ENCODE data around the gene TMEM151A. TPM values are rescaled to one million over a fixed set of nuclear protein-coding genes. Genes with fewer than 3 reads are reported as not detected.
A peak's percentile ranks its signal among the peaks of the same experiment; 100 is the strongest.

The TMEM151A gene
- total and polyA plus RNA-seq, 4 donors, result 0.05 to 0.13 TPM; not detected in 2

GRCh38 chr11:66286699-66287098 is 5.0 kb upstream of the TMEM151A start:
- DNase-seq (ENCODE audit: low spot score), result no peak
- 91% methylated on average over 5 of the region's 5 CpGs for WGBS
- peaks cover 13 to 50% (median 39%) of the 10 kb centered on the region in 4 donors for H3K4me1 ChIP-seq (ENCODE audit: control insufficient read depth in 4 of 4, insufficient read depth in 4 of 4, low read length in 3 of 4)

DNA sequence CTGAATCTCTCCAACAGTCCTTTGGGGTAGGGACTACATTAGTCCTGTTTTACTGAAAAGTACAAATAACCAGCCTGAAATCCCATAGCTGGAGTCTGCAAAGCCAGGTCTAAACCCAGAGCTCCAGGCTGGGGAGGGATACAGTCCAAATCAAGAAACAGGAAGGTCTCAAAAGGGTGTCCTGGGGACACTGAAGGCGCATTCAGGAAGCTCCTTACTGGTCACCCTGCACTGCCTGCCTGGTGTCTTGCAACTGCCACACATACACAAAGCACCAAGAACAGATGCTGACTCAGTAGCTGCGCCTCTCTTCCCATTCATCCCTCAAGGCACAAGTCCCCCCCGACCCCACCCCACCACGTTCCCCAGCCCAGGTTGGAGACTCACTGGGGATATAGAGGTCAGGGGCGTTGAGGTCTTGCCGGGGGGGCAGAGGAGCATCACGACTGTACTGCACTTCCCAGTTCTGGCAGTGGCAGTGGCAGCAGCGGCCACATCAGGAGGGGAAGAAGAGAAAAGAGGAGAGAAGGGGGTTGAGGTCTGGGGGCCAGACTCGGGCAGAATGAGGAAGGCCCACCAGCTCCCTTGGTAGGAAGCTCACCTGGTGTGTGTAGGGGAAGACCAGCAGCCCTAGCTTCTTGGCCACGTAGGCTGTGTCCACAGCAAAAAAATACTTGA is 4.3 kb upstream of the TMEM151A start:
- peak overlapping the region in 1 of 2 donors; percentile 96 for H3K27ac ChIP-seq (ENCODE audit: low read depth in 1 of 2, low read length in 2 of 2)
- TF ChIP-seq, protein P1, sequence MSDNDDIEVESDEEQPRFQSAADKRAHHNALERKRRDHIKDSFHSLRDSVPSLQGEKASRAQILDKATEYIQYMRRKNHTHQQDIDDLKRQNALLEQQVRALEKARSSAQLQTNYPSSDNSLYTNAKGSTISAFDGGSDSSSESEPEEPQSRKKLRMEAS (IDR thresholded peaks at IDR 0.05), result no peak
- no peak for TF ChIP-seq TAF1 (conservative IDR thresholded peaks at IDR 0.05)
- peaks cover 19 to 50% (median 41%) of the 10 kb centered on the region in 4 donors for H3K4me1 ChIP-seq (ENCODE audit: control insufficient read depth in 4 of 4, insufficient read depth in 4 of 4, low read length in 3 of 4)
- H3K9me3 ChIP-seq (ENCODE audit: control insufficient read depth in 4 of 4, low read length in 3 of 4), result no peaks in the 10 kb centered on the region
- H3K9ac ChIP-seq (ENCODE audit: low read depth in 1 of 2, low read length in 2 of 2), result no peak overlapping the region
- peaks cover 0 to 5% (median 4%) of the 10 kb centered on the region in 4 donors for H3K36me3 ChIP-seq (ENCODE audit: control insufficient read depth in 4 of 4, insufficient read depth in 3 of 4, low read depth in 1 of 4, low read length in 3 of 4)
- peaks cover 0 to 2% (median 0%) of the 10 kb centered on the region in 4 donors for H3K27me3 ChIP-seq (ENCODE audit: control insufficient read depth in 4 of 4, insufficient read depth in 4 of 4, low read length in 3 of 4)
- WGBS, result 78% methylated on average over 10 of the region's 10 CpGs
- no peak for DNase-seq (ENCODE audit: low spot score)
- peak overlapping the region; percentile 26 to 79 (median 61) for H3K4me3 ChIP-seq (ENCODE audit: low read depth in 1 of 3, low read length in 3 of 3)

More at GRCh38 chr11:66286699-66287098, 5.0 kb upstream of the TMEM151A start:
- peaks cover 0 to 5% (median 4%) of the 10 kb centered on the region in 4 donors for H3K36me3 ChIP-seq (ENCODE audit: control insufficient read depth in 4 of 4, insufficient read depth in 3 of 4, low read depth in 1 of 4, low read length in 3 of 4)
- no peaks in the 10 kb centered on the region for H3K9me3 ChIP-seq (ENCODE audit: control insufficient read depth in 4 of 4, low read length in 3 of 4)
- TF ChIP-seq EGR1 (IDR thresholded peaks at IDR 0.05; ENCODE audit: low read depth in 2 of 2) (no peak), JUND (IDR thresholded peaks at IDR 0.05) (no peak), RAD21 (IDR thresholded peaks at IDR 0.05) (no peak), TAF1 (conservative IDR thresholded peaks at IDR 0.05) (no peak), FOXA2 (IDR thresholded peaks at IDR 0.05) (no peak), RXRA (IDR thresholded peaks at IDR 0.05) (no peak), CTCF (IDR thresholded peaks at IDR 0.05; ENCODE audit: low read depth, low read length, missing input control) (no peak), YY1 (IDR thresholded peaks at IDR 0.05) (no peak)
- no peaks in the 10 kb centered on the region for H3K27me3 ChIP-seq (ENCODE audit: control insufficient read depth in 4 of 4, insufficient read depth in 4 of 4, low read length in 3 of 4)
- no peak overlapping the region for H3K9ac ChIP-seq (ENCODE audit: low read depth in 1 of 2, low read length in 2 of 2)
- no peak overlapping the region for H3K4me3 ChIP-seq (ENCODE audit: low read depth in 1 of 3, low read length in 3 of 3)
- H3K27ac ChIP-seq (ENCODE audit: low read depth in 1 of 2, low read length in 2 of 2), result no peak overlapping the region

- 48% methylated on average over 20 of the region's 20 CpGs for WGBS
- peaks cover 0 to 5% (median 0%) of the 10 kb centered on the region in 4 donors for H3K27me3 ChIP-seq (ENCODE audit: control insufficient read depth in 4 of 4, insufficient read depth in 4 of 4, low read length in 3 of 4)
- peaks cover 19 to 49% (median 39%) of the 10 kb centered on the region in 4 donors for H3K4me1 ChIP-seq (ENCODE audit: control insufficient read depth in 4 of 4, insufficient read depth in 4 of 4, low read length in 3 of 4)
- TF ChIP-seq RXRA (IDR thresholded peaks at IDR 0.05) (peak in 1 of 2 donors; percentile 45), CTCF (IDR thresholded peaks at IDR 0.05; ENCODE audit: low read depth, low read length, missing input control) (no peak)
- H3K9ac ChIP-seq (ENCODE audit: low read depth in 1 of 2, low read length in 2 of 2), result peak overlapping the region; percentile 46 to 82
- DNase-seq (ENCODE audit: low spot score), result no peak
- peaks cover 0 to 5% (median 4%) of the 10 kb centered on the region in 4 donors for H3K36me3 ChIP-seq (ENCODE audit: control insufficient read depth in 4 of 4, insufficient read depth in 3 of 4, low read depth in 1 of 4, low read length in 3 of 4)
- no peaks in the 10 kb centered on the region for H3K9me3 ChIP-seq (ENCODE audit: control insufficient read depth in 4 of 4, low read length in 3 of 4)
- H3K4me3 ChIP-seq (ENCODE audit: low read depth in 1 of 3, low read length in 3 of 3), result peak overlapping the region; percentile 61 to 88 (median 79)
- peak overlapping the region; percentile 96 for H3K27ac ChIP-seq (ENCODE audit: low read depth in 1 of 2, low read length in 2 of 2)
Observed at GRCh38 chr11:66287889-66288670, 3.6 kb upstream of the TMEM151A start.

All from liver (tissue), 9 donors.